Astrocyte of the cerebellum (primary cell): ENCODE results near the gene ANAPC1.
"Not testable (repeated sequence)": the region's sequence is repeated elsewhere in the genome, so short reads cannot be mapped to it uniquely, and the experiment has no call there.

Experiments used
- DNase-seq: peaks from one replicate; pipeline ENCODE4 v3.0.0-alpha.2; 2011; ENCODE audit warnings: low read depth
- H3K4me3 ChIP-seq: 2 replicates; pipeline ENCODE4 v1.5.1; 2011; ENCODE audit warnings: mild to moderate bottlenecking, low read depth, low read length, moderate library complexity
- in situ Hi-C: cut with HindIII; loops from 2 replicates; pipeline ENCODE4 v1.10.0; 2017; ENCODE audit warnings: low sequenced_read_pairs

ANAPC1 gene

GRCh38 chr2:111828217-111828766, 55.7 kb downstream of the ANAPC1 start:
- DNase-seq, in situ Hi-C loops, H3K4me3 ChIP-seq: not testable (repeated sequence)

- in situ Hi-C loops, H3K4me3 ChIP-seq, DNase-seq: not testable (repeated sequence)
These were observed 70.9 kb downstream of the ANAPC1 start for GRCh38 chr2:111812970-111813622.

GRCh38 chr2:111790633-111791032, 93.4 kb downstream of the ANAPC1 start:
- in situ Hi-C loops, H3K4me3 ChIP-seq, DNase-seq: not testable (repeated sequence)

GRCh38 chr2:111784081-111784480, 99.9 kb downstream of the ANAPC1 start:
- DNase-seq, in situ Hi-C loops: not testable (repeated sequence)

GRCh38 chr2:111782195-111782594, 101.8 kb downstream of the ANAPC1 start:
- DNase-seq, H3K4me3 ChIP-seq, in situ Hi-C loops: not testable (repeated sequence)

More at GRCh38 chr2:111784081-111784480, 99.9 kb downstream of the ANAPC1 start:
- H3K4me3 ChIP-seq: not testable (repeated sequence)

GRCh38 chr2:111781443-111782094, 102.4 kb downstream of the ANAPC1 start:
- H3K4me3 ChIP-seq, in situ Hi-C loops, DNase-seq: not testable (repeated sequence)

- DNase-seq, in situ Hi-C loops, H3K4me3 ChIP-seq: not testable (repeated sequence)
These were observed 106.8 kb downstream of the ANAPC1 start for GRCh38 chr2:111777155-111777554.

- DNase-seq, in situ Hi-C loops, H3K4me3 ChIP-seq: not testable (repeated sequence)
These were observed 107.7 kb downstream of the ANAPC1 start for GRCh38 chr2:111776296-111776695.

GRCh38 chr2:111772180-111772579, 111.8 kb downstream of the ANAPC1 start:
- DNase-seq, H3K4me3 ChIP-seq, in situ Hi-C loops: not testable (repeated sequence)

GRCh38 chr2:111770916-111771658, 112.9 kb downstream of the ANAPC1 start:
- H3K4me3 ChIP-seq, in situ Hi-C loops: not testable (repeated sequence)

GRCh38 chr2:111768266-111769190, 115.5 kb downstream of the ANAPC1 start:
- H3K4me3 ChIP-seq, in situ Hi-C loops, DNase-seq: not testable (repeated sequence)

More at GRCh38 chr2:111770916-111771658, 112.9 kb downstream of the ANAPC1 start:
- not testable (repeated sequence) for DNase-seq

- H3K4me3 ChIP-seq, DNase-seq, in situ Hi-C loops: not testable (repeated sequence)
These were observed 116.9 kb downstream of the ANAPC1 start for GRCh38 chr2:111767087-111767486.

GRCh38 chr2:111766295-111766694, 117.7 kb downstream of the ANAPC1 start:
- in situ Hi-C loops, H3K4me3 ChIP-seq, DNase-seq: not testable (repeated sequence)

- in situ Hi-C loops, H3K4me3 ChIP-seq, DNase-seq: not testable (repeated sequence)
These were observed 119.8 kb downstream of the ANAPC1 start for GRCh38 chr2:111764151-111764550.

GRCh38 chr2:111760697-111761284, 123.2 kb downstream of the ANAPC1 start:
- H3K4me3 ChIP-seq, DNase-seq, in situ Hi-C loops: not testable (repeated sequence)

GRCh38 chr2:111752533-111752932, 131.5 kb downstream of the ANAPC1 start:
- in situ Hi-C loops, DNase-seq, H3K4me3 ChIP-seq: not testable (repeated sequence)
